Neural cell (in vitro differentiated cells): ENCODE measurements around the gene ITGA8. TPM values are rescaled to one million over a fixed set of nuclear protein-coding genes. Genes with fewer than 3 reads are reported as not detected.

Source experiments
- H2AFZ ChIP-seq: fragments of 200-600, 300-800 bp; sonication (generic), shearing (Covaris generic); 2 replicates; pipeline ENCODE4 v1.6.0; 2014; ENCODE audit warnings: low read depth, mild to moderate bottlenecking, antibody characterized with exemption, low read length, moderate library complexity
- H3F3A ChIP-seq: fragments of 200-600 bp; shearing (Covaris generic); 2 replicates; pipeline ENCODE4 v1.6.1; 2016; ENCODE audit warnings: mild to moderate bottlenecking, moderate library complexity, mixed read lengths, antibody characterized with exemption, low read length; ENCODE audit not compliant: insufficient read depth, poor library complexity, severe bottlenecking
- H3K27ac ChIP-seq: fragments of 200-600, 300-800 bp; sonication (generic), shearing (Covaris generic); 2 replicates; pipeline ENCODE4 v1.5.1; 2014; ENCODE audit warnings: mild to moderate bottlenecking, low read length, moderate library complexity
- H3K27me3 ChIP-seq: fragments of 300-800, 200-600 bp; sonication (generic), shearing (Covaris generic); 2 replicates; pipeline ENCODE4 v1.6.0; 2014; ENCODE audit warnings: mild to moderate bottlenecking, low read depth, low read length, moderate library complexity; ENCODE audit not compliant: insufficient read depth
- H3K36me3 ChIP-seq: fragments of 300-800, 200-600 bp; sonication (generic), shearing (Covaris generic); 2 replicates; pipeline ENCODE4 v1.5.1; 2014; ENCODE audit warnings: mild to moderate bottlenecking, antibody characterized with exemption, low read length, moderate library complexity; ENCODE audit not compliant: insufficient read depth
- H3K4me2 ChIP-seq: fragments of 300-800, 200-600 bp; sonication (generic), shearing (Covaris generic); 2 replicates; pipeline ENCODE4 v1.6.0; 2014; ENCODE audit warnings: mild to moderate bottlenecking, low read length
- H3K4me3 ChIP-seq: fragments of 300-800, 200-600 bp; sonication (generic), shearing (Covaris generic); 2 replicates; pipeline ENCODE4 v1.5.1; 2014; ENCODE audit warnings: mild to moderate bottlenecking, low read length, moderate library complexity
- H3K79me2 ChIP-seq: fragments of 200-600 bp; shearing (Covaris generic); replicated peaks from 2 replicates; pipeline ENCODE4 v1.6.0; 2014; ENCODE audit warnings: mild to moderate bottlenecking, low read length, moderate library complexity; ENCODE audit not compliant: insufficient read depth
- H3K9ac ChIP-seq: fragments of 300-800, 200-600 bp; sonication (generic), shearing (Covaris generic); 2 replicates; pipeline ENCODE4 v1.6.1; 2016; ENCODE audit warnings: mild to moderate bottlenecking, low read length, mixed read lengths
- H3K9me2 ChIP-seq: fragments of 200-600 bp; shearing (Covaris generic); 2 replicates; pipeline ENCODE4 v1.6.1; 2016; ENCODE audit warnings: mild to moderate bottlenecking, low read length, mixed read lengths; ENCODE audit not compliant: insufficient read depth
- H3K9me3 ChIP-seq: fragments of 200-600, 300-800 bp; sonication (generic), shearing (Covaris generic); 2 replicates; pipeline ENCODE4 v1.6.1; 2016; ENCODE audit warnings: mild to moderate bottlenecking, mixed run types, low read length, moderate library complexity, mixed read lengths
- H4K20me1 ChIP-seq: fragments of 200-600 bp; shearing (Covaris generic); 2 replicates; pipeline ENCODE4 v1.6.1; 2016; ENCODE audit warnings: mild to moderate bottlenecking, mixed run types; ENCODE audit not compliant: insufficient read depth
- EP300 ChIP-seq: fragments of 450-650 bp; conservative IDR thresholded peaks from 2 replicates; pipeline ENCODE4 v1.6.1; 2014; ENCODE audit warnings: antibody characterized with exemption, mild to moderate bottlenecking, moderate library complexity; ENCODE audit not compliant: poor library complexity, severe bottlenecking
- EZH2 ChIP-seq: fragments of 200-600, 300-800 bp; shearing (Covaris generic), sonication (generic); IDR thresholded peaks from 2 replicates; pipeline ENCODE4 v1.6.1; 2014; ENCODE audit warnings: antibody characterized with exemption, low read length, borderline replicate concordance, mild to moderate bottlenecking; ENCODE audit not compliant: insufficient read depth, poor library complexity, severe bottlenecking
- MXI1 ChIP-seq: fragments of 450-650 bp; conservative IDR thresholded peaks from 2 replicates; pipeline ENCODE4 v1.6.1; 2014; ENCODE audit warnings: antibody characterized with exemption, mild to moderate bottlenecking; ENCODE audit not compliant: poor library complexity, severe bottlenecking
- POLR2AphosphoS5 ChIP-seq: IDR thresholded peaks from 2 replicates; pipeline ENCODE4 v1.6.1; 2012
- RAD21 ChIP-seq: fragments of 450-650 bp; conservative IDR thresholded peaks from 2 replicates; pipeline ENCODE4 v1.6.1; 2014; ENCODE audit warnings: antibody characterized with exemption, mild to moderate bottlenecking, moderate library complexity
- SMC3 ChIP-seq: fragments of 450-650 bp; conservative IDR thresholded peaks from 2 replicates; pipeline ENCODE4 v1.6.1; 2014; ENCODE audit warnings: antibody characterized with exemption, mild to moderate bottlenecking, moderate library complexity; ENCODE audit not compliant: poor library complexity
- TAF1 ChIP-seq: IDR thresholded peaks from 2 replicates; pipeline ENCODE4 v1.6.1; 2012; ENCODE audit warnings: low read depth
- polyA plus RNA-seq: library from polyadenylated mRNA; depleted of rRNA; stranded (reverse); fragments of >200 nt; gene quantifications from 2 replicates; pipeline ENCODE4 v1.2.3, GENCODE V29; 2014
- TF ChIP-seq, protein P1 (sequence below): IDR thresholded peaks from 2 replicates; pipeline ENCODE4 v1.6.1; 2012; ENCODE audit warnings: borderline replicate concordance
- TF ChIP-seq, protein P2 (sequence below): fragments of 450-650 bp; IDR thresholded peaks from 2 replicates; pipeline ENCODE4 v1.5.1; 2014; ENCODE audit warnings: antibody characterized with exemption, mild to moderate bottlenecking, moderate library complexity; ENCODE audit not compliant: poor library complexity, severe bottlenecking

The ITGA8 gene
- polyA plus RNA-seq, 1 donor from 2014 or later = 0.11 TPM

DNA sequence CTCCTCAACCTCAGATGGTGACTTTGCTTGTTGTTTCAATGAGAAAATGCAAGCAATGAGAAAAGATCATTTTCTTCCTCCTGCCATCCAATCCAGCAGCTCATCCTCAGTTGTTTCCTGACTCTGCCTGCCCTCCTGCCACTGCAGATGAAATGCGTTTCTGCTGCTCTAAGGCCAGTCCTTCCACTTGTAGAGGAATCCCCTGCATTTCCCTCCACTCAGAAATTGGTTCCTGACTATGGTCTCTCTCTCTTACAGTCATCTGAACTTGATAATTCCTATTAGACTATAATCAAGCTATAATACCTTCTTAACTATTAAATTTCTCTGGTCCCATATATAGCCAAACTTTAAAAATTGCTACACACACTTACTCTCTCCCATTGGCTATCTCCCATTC is 14.4 kb downstream of the ITGA8 start:
- H3K4me2 ChIP-seq = no peak overlapping the region
- H4K20me1 ChIP-seq = no peaks in the 10 kb centered on the region
- H3K79me2 ChIP-seq = no peaks in the 10 kb centered on the region
- TF ChIP-seq EP300 = no peak
- TF ChIP-seq TAF1 = no peak
- TF ChIP-seq POLR2AphosphoS5 = no peak
- TF ChIP-seq, protein P1, sequence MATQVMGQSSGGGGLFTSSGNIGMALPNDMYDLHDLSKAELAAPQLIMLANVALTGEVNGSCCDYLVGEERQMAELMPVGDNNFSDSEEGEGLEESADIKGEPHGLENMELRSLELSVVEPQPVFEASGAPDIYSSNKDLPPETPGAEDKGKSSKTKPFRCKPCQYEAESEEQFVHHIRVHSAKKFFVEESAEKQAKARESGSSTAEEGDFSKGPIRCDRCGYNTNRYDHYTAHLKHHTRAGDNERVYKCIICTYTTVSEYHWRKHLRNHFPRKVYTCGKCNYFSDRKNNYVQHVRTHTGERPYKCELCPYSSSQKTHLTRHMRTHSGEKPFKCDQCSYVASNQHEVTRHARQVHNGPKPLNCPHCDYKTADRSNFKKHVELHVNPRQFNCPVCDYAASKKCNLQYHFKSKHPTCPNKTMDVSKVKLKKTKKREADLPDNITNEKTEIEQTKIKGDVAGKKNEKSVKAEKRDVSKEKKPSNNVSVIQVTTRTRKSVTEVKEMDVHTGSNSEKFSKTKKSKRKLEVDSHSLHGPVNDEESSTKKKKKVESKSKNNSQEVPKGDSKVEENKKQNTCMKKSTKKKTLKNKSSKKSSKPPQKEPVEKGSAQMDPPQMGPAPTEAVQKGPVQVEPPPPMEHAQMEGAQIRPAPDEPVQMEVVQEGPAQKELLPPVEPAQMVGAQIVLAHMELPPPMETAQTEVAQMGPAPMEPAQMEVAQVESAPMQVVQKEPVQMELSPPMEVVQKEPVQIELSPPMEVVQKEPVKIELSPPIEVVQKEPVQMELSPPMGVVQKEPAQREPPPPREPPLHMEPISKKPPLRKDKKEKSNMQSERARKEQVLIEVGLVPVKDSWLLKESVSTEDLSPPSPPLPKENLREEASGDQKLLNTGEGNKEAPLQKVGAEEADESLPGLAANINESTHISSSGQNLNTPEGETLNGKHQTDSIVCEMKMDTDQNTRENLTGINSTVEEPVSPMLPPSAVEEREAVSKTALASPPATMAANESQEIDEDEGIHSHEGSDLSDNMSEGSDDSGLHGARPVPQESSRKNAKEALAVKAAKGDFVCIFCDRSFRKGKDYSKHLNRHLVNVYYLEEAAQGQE = no peak
- TF ChIP-seq, protein P2, sequence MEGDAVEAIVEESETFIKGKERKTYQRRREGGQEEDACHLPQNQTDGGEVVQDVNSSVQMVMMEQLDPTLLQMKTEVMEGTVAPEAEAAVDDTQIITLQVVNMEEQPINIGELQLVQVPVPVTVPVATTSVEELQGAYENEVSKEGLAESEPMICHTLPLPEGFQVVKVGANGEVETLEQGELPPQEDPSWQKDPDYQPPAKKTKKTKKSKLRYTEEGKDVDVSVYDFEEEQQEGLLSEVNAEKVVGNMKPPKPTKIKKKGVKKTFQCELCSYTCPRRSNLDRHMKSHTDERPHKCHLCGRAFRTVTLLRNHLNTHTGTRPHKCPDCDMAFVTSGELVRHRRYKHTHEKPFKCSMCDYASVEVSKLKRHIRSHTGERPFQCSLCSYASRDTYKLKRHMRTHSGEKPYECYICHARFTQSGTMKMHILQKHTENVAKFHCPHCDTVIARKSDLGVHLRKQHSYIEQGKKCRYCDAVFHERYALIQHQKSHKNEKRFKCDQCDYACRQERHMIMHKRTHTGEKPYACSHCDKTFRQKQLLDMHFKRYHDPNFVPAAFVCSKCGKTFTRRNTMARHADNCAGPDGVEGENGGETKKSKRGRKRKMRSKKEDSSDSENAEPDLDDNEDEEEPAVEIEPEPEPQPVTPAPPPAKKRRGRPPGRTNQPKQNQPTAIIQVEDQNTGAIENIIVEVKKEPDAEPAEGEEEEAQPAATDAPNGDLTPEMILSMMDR = no peak
- no peaks in the 10 kb centered on the region for H3K9me2 ChIP-seq
- no peak overlapping the region for H2AFZ ChIP-seq
- no peaks in the 10 kb centered on the region for H3K27me3 ChIP-seq
- no peak overlapping the region for H3K4me3 ChIP-seq
- no peaks in the 10 kb centered on the region for H3F3A ChIP-seq
- H3K36me3 ChIP-seq = no peaks in the 10 kb centered on the region
- no peak overlapping the region for H3K9ac ChIP-seq
- H3K9me3 ChIP-seq = no peaks in the 10 kb centered on the region
- no peak overlapping the region for H3K27ac ChIP-seq

GRCh38 chr10:15704581-15704968 is 15.1 kb downstream of the ITGA8 start:
- TF ChIP-seq TAF1 (no peak), MXI1 (no peak), RAD21 (no peak), POLR2AphosphoS5 (no peak), EP300 (no peak), EZH2 (no peak), SMC3 (no peak)
- TF ChIP-seq, protein P2 = no peak
- TF ChIP-seq, protein P1 = no peak
- no peaks in the 10 kb centered on the region for H4K20me1 ChIP-seq
- H3K79me2 ChIP-seq = no peaks in the 10 kb centered on the region
- no peaks in the 10 kb centered on the region for H3K9me2 ChIP-seq
- no peaks in the 10 kb centered on the region for H3F3A ChIP-seq
- no peak overlapping the region for H3K4me3 ChIP-seq
- H2AFZ ChIP-seq = no peak overlapping the region
- H3K4me2 ChIP-seq = no peak overlapping the region
- no peak overlapping the region for H3K9ac ChIP-seq
- H3K36me3 ChIP-seq = no peaks in the 10 kb centered on the region
- H3K9me3 ChIP-seq = no peaks in the 10 kb centered on the region
- H3K27me3 ChIP-seq = no peaks in the 10 kb centered on the region
- no peak overlapping the region for H3K27ac ChIP-seq
